Right lobe of liver (tissue), 4 donors: ENCODE measurements around the gene KCNN3.

Source experiments
- CTCF ChIP-seq, 4 donors: fragments of 200-600 bp in 3 of 4; fragments of 450-650 bp in 1 of 4; IDR thresholded peaks; one replicate each; pipeline versions ENCODE4 v1.5.1 to v1.8.0; 2016 to 2022; ENCODE audit warnings: antibody characterized with exemption in 4 of 4, mild to moderate bottlenecking in 2 of 4
- POLR2A ChIP-seq: fragments of 450-650 bp; IDR thresholded peaks from one replicate; pipeline ENCODE4 v1.6.1; 2017; ENCODE audit warnings: antibody characterized with exemption, mild to moderate bottlenecking
- donor health status: DM: no; HTN: no; CAD: no.
- donor health status: DM: no; HTN: no; CAD: no.
- donor health status: DM: no; HTN: yes; CAD: no.

DNA sequence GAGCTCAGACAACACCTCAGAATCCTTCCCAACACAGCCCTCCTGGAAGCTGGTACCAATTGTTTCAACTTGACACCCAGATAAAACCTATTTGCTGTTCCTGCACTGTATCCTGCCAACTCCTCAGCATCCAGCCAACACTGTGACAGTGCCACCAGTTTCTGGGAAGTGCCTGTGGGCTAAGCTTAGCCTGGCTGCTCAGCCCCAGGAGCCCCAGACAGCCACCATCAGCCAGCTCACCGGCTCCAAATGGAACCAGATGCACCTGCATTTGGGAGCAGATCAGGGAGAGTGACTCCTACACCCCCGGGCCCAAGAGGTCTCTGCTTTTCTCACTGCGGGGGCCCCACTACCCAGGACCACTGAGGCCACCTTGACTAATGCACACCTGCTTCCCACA is 24.9 kb downstream of the KCNN3 start:
- TF ChIP-seq CTCF (IDR thresholded peaks at IDR 0.05) (no peak), POLR2A (no peak)
